A549 (cell line): Measurements from ENCODE around the gene ZMYND19. TPM values are rescaled to one million over a fixed set of nuclear protein-coding genes. Genes with fewer than 3 reads are reported as not detected.
A peak's percentile ranks its signal among the peaks of the same experiment; 100 is the strongest.

Source experiments
- ATAC-seq, 2 experiments: fragments of 200-7000 bp in 1 of 2; fragments of >200 bp in 1 of 2; cut with Nextera tagmentation in 1 of 2; cut with Tn5 transposase in 1 of 2; 3 replicates each; pipeline versions ENCODE4 v1.8.0 to v1.9.1; 2018 to 2020; ENCODE audit warnings: mild to moderate bottlenecking in 1 of 2, moderate library complexity in 1 of 2
- CTCF ChIA-PET: fragments of 300-600 bp; sonication (Branson Sonifier 250); formaldehyde crosslinking; extraction: SDS; loops from one replicate; lab custom pipeline; 2021; ENCODE audit warnings: antibody characterized with exemption, inconsistent platforms; lab: Yijun Ruan, JAX
- POLR2A ChIA-PET: fragments of 350-600 bp; formaldehyde crosslinking; extraction: SDS; loops from one replicate; lab custom pipeline; 2021; ENCODE audit warnings: antibody characterized with exemption, inconsistent platforms; lab: Yijun Ruan, JAX
- DNase-seq, 2 experiments: peaks; one replicate each; pipeline versions ENCODE4 v3.0.0 to v3.0.0-alpha.2; 2011 to 2016; ENCODE audit warnings: low read depth in 1 of 2, low spot score in 1 of 2
- FAIRE-seq: peaks from 2 replicates; lab custom pipeline; 2011; peaks lifted over from hg19 to GRCh38; lab: Jason Lieb, UNC
- H3K27ac ChIP-seq, 2 experiments: fragments of >200 bp; sonication (Bioruptor Twin); formaldehyde crosslinking; 3 replicates each; pipeline ENCODE4 v1.5.1; 2016 to 2017
- H3K4me1 ChIP-seq: fragments of >200 bp; sonication (Bioruptor Twin); formaldehyde crosslinking; 3 replicates; pipeline ENCODE4 v1.6.1; 2016
- H3K4me2 ChIP-seq: fragments of >200 bp; sonication (Bioruptor Twin); formaldehyde crosslinking; 3 replicates; pipeline ENCODE4 v1.6.1; 2016
- H3K4me3 ChIP-seq: fragments of >200 bp; sonication (Bioruptor Twin); formaldehyde crosslinking; 3 replicates; pipeline ENCODE4 v1.5.1; 2016
- H3K9me3 ChIP-seq: fragments of >200 bp; sonication (Bioruptor Twin); formaldehyde crosslinking; 3 replicates; pipeline ENCODE4 v1.6.1; 2016
- CEBPB ChIP-seq, 2 experiments: fragments of >200 bp in 1 of 2; sonication (Bioruptor Twin) in 1 of 2; formaldehyde crosslinking in 1 of 2; IDR thresholded peaks; 2 replicates each; pipeline ENCODE4 v1.6.1; 2012 to 2016
- EHF ChIP-seq: fragments of 250-450 bp; sonication (Bioruptor Pico); IDR thresholded peaks from 2 replicates; pipeline ENCODE4 v1.5.0; 2020; ENCODE audit warnings: mild to moderate bottlenecking
- ESRRA ChIP-seq: fragments of 150-350 bp; IDR thresholded peaks from 2 replicates; pipeline ENCODE4 v1.6.1; 2014; ENCODE audit warnings: mild to moderate bottlenecking, low read length, borderline replicate concordance
- HEYL ChIP-seq: fragments of 250-450 bp; sonication (Bioruptor Pico); IDR thresholded peaks from 2 replicates; pipeline ENCODE4 v1.8.0; 2021; ENCODE audit warnings: mild to moderate bottlenecking, moderate library complexity
- HOXA7 ChIP-seq: fragments of 250-450 bp; sonication (Bioruptor Pico); IDR thresholded peaks from 2 replicates; pipeline ENCODE4 v1.5.0; 2020; ENCODE audit warnings: mild to moderate bottlenecking, moderate library complexity
- HOXB13 ChIP-seq: fragments of 250-450 bp; sonication (Bioruptor Pico); IDR thresholded peaks from 2 replicates; pipeline ENCODE4 v1.5.0; 2020; ENCODE audit warnings: low read depth, mild to moderate bottlenecking, moderate library complexity
- JUN ChIP-seq, 2 experiments: fragments of >200 bp; sonication (Bioruptor Twin); formaldehyde crosslinking; IDR thresholded peaks; 2 replicates in 1 of 2; 3 replicates in 1 of 2; pipeline ENCODE4 v1.6.1; 2016 to 2017
- KDM5A ChIP-seq: fragments of 200-600 bp; sonication (generic); IDR thresholded peaks from 2 replicates; pipeline ENCODE4 v1.6.1; 2016; ENCODE audit warnings: antibody characterized with exemption, mild to moderate bottlenecking
- MAZ ChIP-seq: fragments of 150-350 bp; IDR thresholded peaks from 2 replicates; pipeline ENCODE4 v1.6.1; 2014; ENCODE audit warnings: antibody characterized with exemption, low read depth, low read length, borderline replicate concordance
- MYC ChIP-seq: IDR thresholded peaks from 2 replicates; pipeline ENCODE4 v1.6.1; 2012; ENCODE audit warnings: mild to moderate bottlenecking, inconsistent platforms, low read length, improper control_type of control experiment, borderline replicate concordance
- PHF8 ChIP-seq: fragments of 200-600 bp; sonication (generic); IDR thresholded peaks from 2 replicates; pipeline ENCODE4 v1.6.1; 2016; ENCODE audit warnings: low read depth, mild to moderate bottlenecking, antibody characterized with exemption, moderate library complexity, borderline replicate concordance
- POLR2A ChIP-seq: IDR thresholded peaks from 2 replicates; pipeline ENCODE4 v1.6.1; 2012; ENCODE audit warnings: mild to moderate bottlenecking, low read length
- POLR2AphosphoS2 ChIP-seq: conservative IDR thresholded peaks from 2 replicates; pipeline ENCODE4 v1.6.1; 2012; ENCODE audit warnings: low read length, improper control_type of control experiment, inconsistent platforms
- RCOR1 ChIP-seq: fragments of 150-350 bp; IDR thresholded peaks from 2 replicates; pipeline ENCODE4 v1.6.1; 2014; ENCODE audit warnings: antibody characterized with exemption, low read length, low read depth
- RNF2 ChIP-seq: fragments of 200-600 bp; sonication (generic); IDR thresholded peaks from 2 replicates; pipeline ENCODE4 v1.6.1; 2016; ENCODE audit warnings: low read depth, mild to moderate bottlenecking, antibody characterized with exemption, moderate library complexity, borderline replicate concordance
- SMC3 ChIP-seq: fragments of >200 bp; sonication (Bioruptor Twin); formaldehyde crosslinking; IDR thresholded peaks from 3 replicates; pipeline ENCODE4 v1.6.1; 2018; ENCODE audit warnings: inconsistent platforms
- TFCP2L1 ChIP-seq: fragments of 250-450 bp; sonication (Bioruptor Pico); IDR thresholded peaks from 2 replicates; pipeline ENCODE4 v1.5.0; 2021; ENCODE audit warnings: mild to moderate bottlenecking
- TP53 ChIP-seq: fragments of 250-450 bp; sonication (Bioruptor Pico); IDR thresholded peaks from 2 replicates; pipeline ENCODE4 v1.5.0; 2021; ENCODE audit warnings: mild to moderate bottlenecking, moderate library complexity
- ZNF302 ChIP-seq: fragments of 250-450 bp; sonication (Bioruptor Pico); IDR thresholded peaks from 2 replicates; pipeline ENCODE4 v1.9.0; 2021; ENCODE audit warnings: inconsistent platforms, mild to moderate bottlenecking, moderate library complexity
- WGBS: methylation state at CpG from one replicate; pipeline ENCODE4 v1.1.6; 2017; ENCODE audit errors: missing lambda C conversion rate; 5-methylcytosine and 5-hydroxymethylcytosine counted together
- polyA plus RNA-seq, 4 experiments: library from polyadenylated mRNA; depleted of rRNA in 3 of 4; stranded (reverse); fragments of >200 nt; fragmentation: RNase III in 1 of 4; extraction: RNeasy Plus Mini Kit Qiagen cat#74134 plus additional on column Dnase treatment in 1 of 4; gene quantifications; 2 replicates in 3 of 4; 3 replicates in 1 of 4; pipeline ENCODE4 v1.2.3, GENCODE V29; 2011 to 2017
- TF ChIP-seq, protein P1 (sequence below): fragments of 250-450 bp; sonication (Bioruptor Pico); IDR thresholded peaks from 2 replicates; pipeline ENCODE4 v1.5.0; 2020; ENCODE audit warnings: low read depth, mild to moderate bottlenecking, moderate library complexity
- TF ChIP-seq, protein P2 (sequence below): fragments of >200 bp; sonication (Bioruptor Twin); formaldehyde crosslinking; IDR thresholded peaks from 2 replicates; pipeline ENCODE4 v1.6.1; 2016
- TF ChIP-seq, protein P3 (sequence below): fragments of 150-350 bp; IDR thresholded peaks from 2 replicates; pipeline ENCODE4 v1.6.1; 2014; ENCODE audit warnings: low read depth, mild to moderate bottlenecking, low read length
- TF ChIP-seq, protein P4 (sequence below): IDR thresholded peaks from 2 replicates; pipeline ENCODE4 v1.6.1; 2012
- TF ChIP-seq, protein P5 (sequence below): IDR thresholded peaks from 2 replicates; pipeline ENCODE4 v1.6.1; 2012; ENCODE audit warnings: low read depth, borderline replicate concordance
- TF ChIP-seq, protein P6 (sequence below): fragments of >200 bp; sonication (Bioruptor Twin); formaldehyde crosslinking; IDR thresholded peaks from 3 replicates; pipeline ENCODE4 v1.6.1; 2016
- TF ChIP-seq, protein P7 (sequence below): IDR thresholded peaks from 2 replicates; pipeline ENCODE4 v1.6.1; 2012

ZMYND19 gene
- polyA plus RNA-seq, 2 of the 4 experiments (the other 2 are of a cell fraction): 19.6 to 38.7 TPM

DNA sequence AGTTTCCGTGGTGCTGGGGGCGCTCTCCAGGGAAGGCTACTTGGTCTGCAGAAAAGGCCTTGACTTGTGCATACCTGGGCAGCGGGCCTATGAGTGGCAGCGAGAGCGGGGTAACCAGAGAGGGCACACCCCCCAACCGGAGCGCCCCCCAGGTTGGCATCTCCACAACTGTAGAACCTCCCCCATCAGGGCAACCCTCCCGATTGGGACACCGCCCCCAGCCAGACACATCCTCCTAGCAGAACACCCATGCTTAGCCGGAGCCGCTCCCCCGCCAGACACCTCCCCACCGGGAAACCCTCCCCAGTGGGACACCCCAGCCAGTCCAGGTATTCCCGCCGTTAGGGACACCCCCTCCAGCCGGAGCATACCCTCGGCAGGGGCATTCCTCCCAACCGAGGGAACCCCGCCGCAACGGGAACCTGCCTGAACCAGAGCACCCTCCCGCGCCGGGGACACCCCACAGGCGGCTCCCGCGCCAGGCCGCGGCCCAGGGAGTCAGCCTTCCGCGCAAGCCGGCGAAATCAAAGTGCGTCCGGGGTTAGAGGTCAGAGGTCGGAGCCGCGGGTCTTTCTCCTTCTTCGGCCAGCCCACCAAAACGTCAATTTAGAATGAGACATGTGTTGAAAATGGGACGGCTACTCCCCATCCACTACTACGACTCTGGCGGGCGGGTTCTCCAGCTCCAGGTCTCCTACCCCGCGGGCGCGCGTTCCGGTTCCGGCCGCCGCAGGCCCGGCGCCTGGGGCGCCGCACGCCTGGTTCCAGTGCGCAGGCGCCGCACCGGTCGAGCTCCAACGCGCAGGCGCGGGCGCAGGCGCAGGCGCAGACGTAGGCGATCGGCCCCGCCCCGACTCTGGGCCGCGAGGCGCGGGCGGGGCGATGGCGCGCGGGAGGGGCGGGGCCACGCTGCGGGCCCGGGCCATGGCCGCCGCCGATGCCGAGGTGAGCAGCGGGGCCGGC is 28.1 kb upstream of the ZMYND19 start, which contains the start of gene EHMT1:
TSS of gene EHMT1 (plus strand) at position 901 of the 963 bp plus-strand sequence. CDS start at position 925, 24 bp downstream.
- peak; percentile 84 to 86 for DNase-seq

More for the DNA sequence above, 28.1 kb upstream of the ZMYND19 start, which contains the start of gene EHMT1:
- peak within 1 kb of the TSS; percentile 94 to 95 for H3K27ac ChIP-seq
- TF ChIP-seq TFCP2L1 (CRISPR knock-in tag): peak; percentile 24; the same call in 1 of the 2 replicates
- TF ChIP-seq HOXA7 (CRISPR knock-in tag): no peak
- TF ChIP-seq, protein P1, sequence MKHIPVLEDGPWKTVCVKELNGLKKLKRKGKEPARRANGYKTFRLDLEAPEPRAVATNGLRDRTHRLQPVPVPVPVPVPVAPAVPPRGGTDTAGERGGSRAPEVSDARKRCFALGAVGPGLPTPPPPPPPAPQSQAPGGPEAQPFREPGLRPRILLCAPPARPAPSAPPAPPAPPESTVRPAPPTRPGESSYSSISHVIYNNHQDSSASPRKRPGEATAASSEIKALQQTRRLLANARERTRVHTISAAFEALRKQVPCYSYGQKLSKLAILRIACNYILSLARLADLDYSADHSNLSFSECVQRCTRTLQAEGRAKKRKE (CRISPR knock-in tag): no peak
- TF ChIP-seq, protein P2, sequence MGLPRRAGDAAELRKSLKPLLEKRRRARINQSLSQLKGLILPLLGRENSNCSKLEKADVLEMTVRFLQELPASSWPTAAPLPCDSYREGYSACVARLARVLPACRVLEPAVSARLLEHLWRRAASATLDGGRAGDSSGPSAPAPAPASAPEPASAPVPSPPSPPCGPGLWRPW: no peak
- TF ChIP-seq MYC: no peak
- TF ChIP-seq EHF (CRISPR knock-in tag): no peak
- TF ChIP-seq, protein P3, sequence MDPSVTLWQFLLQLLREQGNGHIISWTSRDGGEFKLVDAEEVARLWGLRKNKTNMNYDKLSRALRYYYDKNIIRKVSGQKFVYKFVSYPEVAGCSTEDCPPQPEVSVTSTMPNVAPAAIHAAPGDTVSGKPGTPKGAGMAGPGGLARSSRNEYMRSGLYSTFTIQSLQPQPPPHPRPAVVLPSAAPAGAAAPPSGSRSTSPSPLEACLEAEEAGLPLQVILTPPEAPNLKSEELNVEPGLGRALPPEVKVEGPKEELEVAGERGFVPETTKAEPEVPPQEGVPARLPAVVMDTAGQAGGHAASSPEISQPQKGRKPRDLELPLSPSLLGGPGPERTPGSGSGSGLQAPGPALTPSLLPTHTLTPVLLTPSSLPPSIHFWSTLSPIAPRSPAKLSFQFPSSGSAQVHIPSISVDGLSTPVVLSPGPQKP: no peak
- no peak for TF ChIP-seq KDM5A
- TF ChIP-seq, protein P4, sequence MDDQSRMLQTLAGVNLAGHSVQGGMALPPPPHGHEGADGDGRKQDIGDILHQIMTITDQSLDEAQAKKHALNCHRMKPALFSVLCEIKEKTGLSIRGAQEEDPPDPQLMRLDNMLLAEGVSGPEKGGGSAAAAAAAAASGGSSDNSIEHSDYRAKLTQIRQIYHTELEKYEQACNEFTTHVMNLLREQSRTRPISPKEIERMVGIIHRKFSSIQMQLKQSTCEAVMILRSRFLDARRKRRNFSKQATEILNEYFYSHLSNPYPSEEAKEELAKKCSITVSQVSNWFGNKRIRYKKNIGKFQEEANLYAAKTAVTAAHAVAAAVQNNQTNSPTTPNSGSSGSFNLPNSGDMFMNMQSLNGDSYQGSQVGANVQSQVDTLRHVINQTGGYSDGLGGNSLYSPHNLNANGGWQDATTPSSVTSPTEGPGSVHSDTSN: peak; percentile 39
- no peak for TF ChIP-seq ZNF302 (CRISPR knock-in tag)
- no peak for TF ChIP-seq ESRRA
- no peak for TF ChIP-seq RCOR1
- TF ChIP-seq, protein P5, sequence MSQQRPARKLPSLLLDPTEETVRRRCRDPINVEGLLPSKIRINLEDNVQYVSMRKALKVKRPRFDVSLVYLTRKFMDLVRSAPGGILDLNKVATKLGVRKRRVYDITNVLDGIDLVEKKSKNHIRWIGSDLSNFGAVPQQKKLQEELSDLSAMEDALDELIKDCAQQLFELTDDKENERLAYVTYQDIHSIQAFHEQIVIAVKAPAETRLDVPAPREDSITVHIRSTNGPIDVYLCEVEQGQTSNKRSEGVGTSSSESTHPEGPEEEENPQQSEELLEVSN: no peak
- no peak; the same call in 1 of the 2 replicates for TF ChIP-seq TP53 (CRISPR knock-in tag)
- TF ChIP-seq HOXB13 (CRISPR knock-in tag): no peak
- peak in 1 of 2 experiments; percentile 81; a peak in 3 of 5 replicates for TF ChIP-seq JUN (IDR thresholded peaks at IDR 0.05)
- TF ChIP-seq SMC3: no peak
- TF ChIP-seq, protein P6, sequence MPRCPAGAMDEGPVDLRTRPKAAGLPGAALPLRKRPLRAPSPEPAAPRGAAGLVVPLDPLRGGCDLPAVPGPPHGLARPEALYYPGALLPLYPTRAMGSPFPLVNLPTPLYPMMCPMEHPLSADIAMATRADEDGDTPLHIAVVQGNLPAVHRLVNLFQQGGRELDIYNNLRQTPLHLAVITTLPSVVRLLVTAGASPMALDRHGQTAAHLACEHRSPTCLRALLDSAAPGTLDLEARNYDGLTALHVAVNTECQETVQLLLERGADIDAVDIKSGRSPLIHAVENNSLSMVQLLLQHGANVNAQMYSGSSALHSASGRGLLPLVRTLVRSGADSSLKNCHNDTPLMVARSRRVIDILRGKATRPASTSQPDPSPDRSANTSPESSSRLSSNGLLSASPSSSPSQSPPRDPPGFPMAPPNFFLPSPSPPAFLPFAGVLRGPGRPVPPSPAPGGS: peak; percentile 71; the same call in 2 of the 3 replicates
- TF ChIP-seq, protein P7, sequence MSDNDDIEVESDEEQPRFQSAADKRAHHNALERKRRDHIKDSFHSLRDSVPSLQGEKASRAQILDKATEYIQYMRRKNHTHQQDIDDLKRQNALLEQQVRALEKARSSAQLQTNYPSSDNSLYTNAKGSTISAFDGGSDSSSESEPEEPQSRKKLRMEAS: peak; percentile 38
- peak; percentile 39; the same call in 1 of the 2 replicates for TF ChIP-seq POLR2A
- no peak for TF ChIP-seq POLR2AphosphoS2
- TF ChIP-seq HEYL (CRISPR knock-in tag): no peak
- no peak for TF ChIP-seq MAZ
- TF ChIP-seq CEBPB (IDR thresholded peaks at IDR 0.05): no peak
- peak; percentile 65 for TF ChIP-seq PHF8
- no peak for TF ChIP-seq RNF2
- POLR2A ChIA-PET: interaction anchor here (0.7 to 2.1 kb wide), 11 partner anchors 10 to 378 kb away, joined by 3 to 10 read pairs (median 3); partner anchors contain the start of genes ARRDC1, TOR4A and ZMYND19
- H3K4me1 ChIP-seq: peaks cover 37% of the 10 kb centered on the region
- FAIRE-seq (no peak), ATAC-seq (peak; percentile 65 to 76)
- no peaks in the 10 kb centered on the region for H3K9me3 ChIP-seq
- CTCF ChIA-PET: interaction anchor here (0.5 to 1.8 kb wide), 2 partner anchors 36 to 318 kb away, joined by 3 to 5 read pairs; no protein-coding TSS in a partner anchor
- H3K4me3 ChIP-seq: peak within 1 kb of the TSS; percentile 71
- WGBS: 3% methylated on average over 23 of the region's 94 CpGs
- peak within 1 kb of the TSS; percentile 93 for H3K4me2 ChIP-seq
